Trophoblast cell (in vitro differentiated cells and primary cell): Measurements from ENCODE around the gene DMTF1.
"Not testable (repeated sequence)": the region's sequence is repeated elsewhere in the genome, so short reads cannot be mapped to it uniquely, and the experiment has no call there.

Experiments
- DNase-seq, 2 donors: peaks; one replicate each; pipeline ENCODE4 v3.0.0-alpha.2; 2016
- H2AFZ ChIP-seq: 2 replicates; pipeline ENCODE4 v1.6.1; 2013; ENCODE audit warnings: low read length, moderate library complexity, mild to moderate bottlenecking; ENCODE audit not compliant: insufficient read depth, poor library complexity
- H2AK5ac ChIP-seq: 2 replicates; pipeline ENCODE4 v1.6.1; 2013; ENCODE audit warnings: mild to moderate bottlenecking, low read length
- H2BK120ac ChIP-seq: 2 replicates; pipeline ENCODE4 v1.6.1; 2013; ENCODE audit warnings: low read length, mild to moderate bottlenecking, moderate library complexity; ENCODE audit not compliant: insufficient read depth, poor library complexity
- H2BK12ac ChIP-seq: 2 replicates; pipeline ENCODE4 v1.6.1; 2013; ENCODE audit warnings: mild to moderate bottlenecking, low read length, moderate library complexity
- H2BK5ac ChIP-seq: 2 replicates; pipeline ENCODE4 v1.6.1; 2013; ENCODE audit warnings: low read length, low read depth, moderate library complexity, mild to moderate bottlenecking; ENCODE audit not compliant: poor library complexity
- H3K14ac ChIP-seq: 2 replicates; pipeline ENCODE4 v1.6.1; 2013; ENCODE audit warnings: mild to moderate bottlenecking, low read length
- H3K18ac ChIP-seq: 2 replicates; pipeline ENCODE4 v1.6.1; 2013; ENCODE audit warnings: mild to moderate bottlenecking, low read length
- H3K23ac ChIP-seq: 2 replicates; pipeline ENCODE4 v1.6.1; 2013; ENCODE audit warnings: low read length
- H3K27ac ChIP-seq: 2 replicates; pipeline ENCODE4 v1.5.1; 2013; ENCODE audit warnings: low read depth, mild to moderate bottlenecking, inconsistent platforms, low read length, moderate library complexity
- H3K27me3 ChIP-seq: 2 replicates; pipeline ENCODE4 v1.6.1; 2013; ENCODE audit warnings: inconsistent platforms, mild to moderate bottlenecking, low read length, moderate library complexity; ENCODE audit not compliant: insufficient read depth
- H3K36me3 ChIP-seq, 2 experiments: 1 replicate in 1 of 2; 2 replicates in 1 of 2; pipeline ENCODE4 v1.6.1; 2013; ENCODE audit warnings: low read length in 2 of 2, mild to moderate bottlenecking in 2 of 2, moderate library complexity in 1 of 2; ENCODE audit not compliant: insufficient read depth in 2 of 2, control insufficient read depth in 1 of 2
- H3K4ac ChIP-seq: 2 replicates; pipeline ENCODE4 v1.6.1; 2013; ENCODE audit warnings: low read depth, mild to moderate bottlenecking, low read length, moderate library complexity
- H3K4me1 ChIP-seq, 2 experiments: 1 replicate in 1 of 2; 2 replicates in 1 of 2; pipeline ENCODE4 v1.6.1; 2013; ENCODE audit warnings: low read length in 2 of 2, mild to moderate bottlenecking in 2 of 2, moderate library complexity in 1 of 2; ENCODE audit not compliant: insufficient read depth in 2 of 2, control insufficient read depth in 1 of 2
- H3K4me2 ChIP-seq: 2 replicates; pipeline ENCODE4 v1.6.1; 2013; ENCODE audit warnings: inconsistent platforms, mild to moderate bottlenecking, low read length, moderate library complexity
- H3K4me3 ChIP-seq: 2 replicates; pipeline ENCODE4 v1.5.1; 2013; ENCODE audit warnings: mild to moderate bottlenecking, low read depth, low read length, inconsistent platforms
- H3K79me1 ChIP-seq: one replicate; pipeline ENCODE4 v1.6.1; 2013; ENCODE audit warnings: low read length
- H3K79me2 ChIP-seq: 2 replicates; pipeline ENCODE4 v1.6.1; 2013; ENCODE audit warnings: low read length, mild to moderate bottlenecking; ENCODE audit not compliant: control insufficient read depth, insufficient read depth, poor library complexity
- H3K9ac ChIP-seq: 2 replicates; pipeline ENCODE4 v1.6.1; 2013; ENCODE audit warnings: mild to moderate bottlenecking, low read length
- H3K9me3 ChIP-seq: 2 replicates; pipeline ENCODE4 v1.6.1; 2013; ENCODE audit warnings: low read depth, mild to moderate bottlenecking, control low read depth, inconsistent platforms, low read length; ENCODE audit not compliant: insufficient read depth
- H4K12ac ChIP-seq: 2 replicates; pipeline ENCODE4 v1.6.1; 2013; ENCODE audit warnings: low read depth, mild to moderate bottlenecking, low read length, moderate library complexity
- H4K8ac ChIP-seq: 2 replicates; pipeline ENCODE4 v1.6.1; 2013; ENCODE audit warnings: low read depth, mild to moderate bottlenecking, low read length, moderate library complexity
- H4K91ac ChIP-seq: one replicate; pipeline ENCODE4 v1.6.1; 2013; ENCODE audit warnings: low read depth, mild to moderate bottlenecking, low read length, moderate library complexity
- WGBS: extraction: QIAGEN DNeasy Blood & Tissue Kit; methylation state at CpG from one replicate; pipeline ENCODE4 v1.1.7; 2013; ENCODE audit warnings: missing lambda C conversion rate; ENCODE audit not compliant: insufficient read length, insufficient coverage; ENCODE audit errors: extremely low coverage; 5-methylcytosine and 5-hydroxymethylcytosine counted together

Gene DMTF1

DNA sequence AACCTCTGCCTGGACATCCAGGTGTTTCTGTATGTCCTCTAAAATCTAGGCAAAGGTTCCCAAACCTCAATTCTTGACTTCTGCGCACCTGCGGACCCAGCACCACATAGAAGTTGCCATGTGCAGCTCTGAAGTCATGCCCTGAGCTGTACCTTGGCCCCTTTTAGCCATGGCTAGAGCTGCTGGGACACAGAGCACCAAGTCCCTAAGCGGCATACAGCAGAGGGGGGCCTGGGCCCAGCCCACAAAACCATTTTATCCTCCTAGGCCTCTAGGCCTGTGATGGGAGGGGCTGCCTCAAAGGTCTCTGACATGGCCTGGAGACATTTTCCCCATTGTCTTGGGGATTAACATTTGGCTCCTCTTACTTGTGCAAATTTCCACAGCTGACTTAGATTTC lies 52.7 kb downstream of the DMTF1 start:
- no CpG with 5 or more reads among the region's 3 CpGs for WGBS
- Histone ChIP-seq H3K4me1 (no peaks in the 10 kb centered on the region), H3K4me3 (no peak overlapping the region), H4K8ac (no peak overlapping the region), H4K12ac (no peak overlapping the region), H3K9me3 (peaks cover 9% of the 10 kb centered on the region), H3K79me2 (no peaks in the 10 kb centered on the region), H2BK120ac (no peak overlapping the region), H3K36me3 (peaks cover 3 to 21% of the 10 kb centered on the region in 2 experiments), H3K18ac (no peak overlapping the region), H3K4me2 (no peak overlapping the region), H2BK5ac (no peak overlapping the region), H2BK12ac (no peak overlapping the region), H3K79me1 (no peaks in the 10 kb centered on the region), H2AFZ (no peak overlapping the region), H3K14ac (no peak overlapping the region), H3K9ac (no peak overlapping the region), H3K27ac (no peak overlapping the region), H3K4ac (no peak overlapping the region), H3K27me3 (no peaks in the 10 kb centered on the region), H4K91ac (no peak overlapping the region), H3K23ac (no peak overlapping the region), H2AK5ac (no peak overlapping the region)
- DNase-seq: no peak

DNA sequence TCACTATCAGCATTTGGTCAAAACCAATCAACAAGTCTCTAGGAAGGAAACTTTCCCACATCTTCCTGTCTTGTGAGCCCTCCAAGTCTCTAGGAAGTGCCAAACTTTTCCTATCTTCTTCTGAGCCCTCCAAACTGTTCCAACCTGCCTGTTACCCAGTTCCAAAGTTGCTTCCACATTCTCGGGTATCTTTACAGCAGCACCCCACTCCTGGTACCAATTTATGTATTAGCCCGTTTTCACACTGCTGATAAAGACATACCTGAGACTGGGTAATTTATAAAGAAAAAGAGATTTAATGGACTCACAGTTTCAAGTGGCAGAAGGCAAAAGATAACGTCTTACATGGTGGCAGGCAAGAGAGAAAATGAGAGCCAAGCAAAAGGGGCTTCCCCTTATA lies 53.4 kb downstream of the DMTF1 start:
- not testable (repeated sequence) for H3K4me2 ChIP-seq, H3K27me3 ChIP-seq, H3K27ac ChIP-seq, H2AK5ac ChIP-seq, H3K79me2 ChIP-seq, H4K91ac ChIP-seq, H3K9me3 ChIP-seq, H3K4me1 ChIP-seq, H3K23ac ChIP-seq, H3K18ac ChIP-seq, H3K79me1 ChIP-seq, H3K9ac ChIP-seq, H4K12ac ChIP-seq, H2AFZ ChIP-seq, H2BK12ac ChIP-seq, DNase-seq, H3K14ac ChIP-seq, H4K8ac ChIP-seq, H2BK5ac ChIP-seq, H3K4ac ChIP-seq, H2BK120ac ChIP-seq, H3K4me3 ChIP-seq
- H3K36me3 ChIP-seq: peaks cover 3 to 17% of the 10 kb centered on the region in 2 experiments
- WGBS: no CpG with 5 or more reads among the region's 3 CpGs

DNA sequence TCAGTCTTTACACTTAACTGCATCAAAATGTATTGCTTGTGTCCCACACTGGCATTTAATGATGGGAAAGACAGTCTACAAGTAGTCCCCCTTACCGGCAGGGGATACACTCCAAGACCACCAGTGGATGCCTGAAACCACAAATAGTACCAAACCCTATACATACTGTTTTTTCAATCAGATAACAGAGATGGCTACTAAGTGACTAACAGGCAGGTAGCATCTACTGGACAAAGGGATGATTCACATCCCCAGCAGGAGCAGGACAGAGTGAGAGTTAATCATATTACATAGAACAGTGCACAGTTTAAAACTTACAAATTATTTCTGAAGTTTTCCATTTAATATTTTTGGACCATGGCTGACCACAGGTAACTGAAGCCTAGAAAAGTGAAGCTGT lies 54.1 kb downstream of the DMTF1 start:
- peaks cover 3 to 17% of the 10 kb centered on the region in 2 experiments for H3K36me3 ChIP-seq
- H3K4me2 ChIP-seq: no peak overlapping the region
- H3K23ac ChIP-seq: no peak overlapping the region
- H2AK5ac ChIP-seq: no peak overlapping the region
- no peaks in the 10 kb centered on the region for H3K4me1 ChIP-seq
- no peaks in the 10 kb centered on the region for H3K79me2 ChIP-seq
- no peak overlapping the region for H2BK5ac ChIP-seq
- no peak overlapping the region for H4K8ac ChIP-seq
- H3K9ac ChIP-seq: no peak overlapping the region
- no peak overlapping the region for H3K4me3 ChIP-seq
- H2AFZ ChIP-seq: no peak overlapping the region
- peaks cover 9% of the 10 kb centered on the region for H3K9me3 ChIP-seq
- no peak overlapping the region for H3K4ac ChIP-seq
- no peak overlapping the region for H3K27ac ChIP-seq
- H4K91ac ChIP-seq: no peak overlapping the region
- no CpG with 5 or more reads among the region's 1 CpG for WGBS
- no peak overlapping the region for H3K18ac ChIP-seq
- DNase-seq: peak in 1 of 2 donors; percentile 35
- H3K27me3 ChIP-seq: no peaks in the 10 kb centered on the region
- no peak overlapping the region for H2BK120ac ChIP-seq
- no peak overlapping the region for H2BK12ac ChIP-seq
- H3K79me1 ChIP-seq: no peaks in the 10 kb centered on the region
- H3K14ac ChIP-seq: no peak overlapping the region
- H4K12ac ChIP-seq: no peak overlapping the region

DNA sequence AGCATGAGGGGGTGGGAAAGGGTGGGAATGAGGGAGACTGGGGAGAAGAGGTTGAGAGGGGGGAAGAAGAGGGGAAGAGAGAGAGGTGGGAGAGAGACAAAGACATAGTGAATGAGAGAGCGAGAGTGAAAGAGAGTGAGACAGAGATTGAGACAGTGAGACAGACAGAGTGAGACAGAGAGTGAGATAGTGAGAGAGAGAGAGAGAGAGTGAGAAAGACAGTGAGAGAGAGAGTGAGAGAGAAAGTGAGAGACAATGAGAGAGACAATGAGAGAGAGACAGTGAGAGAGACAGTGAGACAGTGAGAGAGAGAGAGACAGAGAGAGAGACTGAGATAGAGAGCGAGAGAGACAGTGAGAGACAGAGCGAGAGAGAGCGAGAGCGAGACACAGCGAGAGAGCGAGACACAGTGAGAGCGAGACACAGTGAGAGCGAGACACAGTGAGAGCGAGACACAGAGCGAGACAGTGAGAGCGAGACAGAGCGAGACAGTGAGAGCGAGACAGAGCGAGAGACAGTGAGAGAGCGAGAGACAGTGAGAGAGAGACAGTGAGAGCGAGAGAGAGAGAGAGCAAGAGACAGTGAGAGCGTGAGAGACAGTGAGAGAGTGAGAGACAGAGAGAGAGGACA lies 57.2 kb downstream of the DMTF1 start:
- no peak overlapping the region for H3K4me3 ChIP-seq
- no peaks in the 10 kb centered on the region for H3K27me3 ChIP-seq
- H3K79me1 ChIP-seq: no peaks in the 10 kb centered on the region
- DNase-seq: no peak
- peaks cover 8% of the 10 kb centered on the region for H3K9me3 ChIP-seq
- H3K4me2 ChIP-seq: no peak overlapping the region
- no peak overlapping the region for H2AK5ac ChIP-seq
- H3K36me3 ChIP-seq: peaks cover 3 to 15% of the 10 kb centered on the region in 2 experiments
- H3K79me2 ChIP-seq: no peaks in the 10 kb centered on the region
- no peak overlapping the region for H3K18ac ChIP-seq
- H2AFZ ChIP-seq: no peak overlapping the region
- no peak overlapping the region for H2BK12ac ChIP-seq
- no peak overlapping the region for H3K23ac ChIP-seq
- H4K8ac ChIP-seq: no peak overlapping the region
- no peaks in the 10 kb centered on the region for H3K4me1 ChIP-seq
- no peak overlapping the region for H3K27ac ChIP-seq
- no peak overlapping the region for H4K12ac ChIP-seq
- WGBS: 100% methylated on average over 1 of the region's 18 CpGs
- H4K91ac ChIP-seq: no peak overlapping the region
- H3K4ac ChIP-seq: no peak overlapping the region
- H2BK120ac ChIP-seq: no peak overlapping the region
- H3K14ac ChIP-seq: no peak overlapping the region
- no peak overlapping the region for H2BK5ac ChIP-seq
- H3K9ac ChIP-seq: no peak overlapping the region
